ENCODE results near the gene DYNC2H1.
"Not testable (repeated sequence)": the region's sequence is repeated elsewhere in the genome, so short reads cannot be mapped to it uniquely, and the experiment has no call there.

The DYNC2H1 gene

DNA sequence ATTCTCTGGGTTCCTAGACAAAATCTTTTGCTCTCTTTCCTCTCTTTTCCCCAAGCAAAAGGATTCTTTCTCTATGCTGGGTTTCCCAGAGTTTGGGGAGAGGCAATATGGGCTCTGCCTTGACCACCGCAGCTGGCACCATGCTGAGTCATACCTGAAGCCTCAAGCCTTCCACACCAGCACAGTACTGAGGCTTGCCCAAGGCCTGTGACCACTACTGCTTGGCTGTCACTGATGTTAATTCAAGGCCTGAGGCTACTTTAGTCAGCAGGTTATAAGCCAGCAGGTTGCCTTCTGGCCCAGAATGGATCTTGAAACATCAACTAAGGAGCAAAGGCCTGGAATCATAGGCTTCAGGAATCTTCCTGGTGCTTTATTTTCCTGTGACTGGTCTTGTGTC lies 185.3 kb downstream of the DYNC2H1 start:
- FAIRE-seq = no peak

DNA sequence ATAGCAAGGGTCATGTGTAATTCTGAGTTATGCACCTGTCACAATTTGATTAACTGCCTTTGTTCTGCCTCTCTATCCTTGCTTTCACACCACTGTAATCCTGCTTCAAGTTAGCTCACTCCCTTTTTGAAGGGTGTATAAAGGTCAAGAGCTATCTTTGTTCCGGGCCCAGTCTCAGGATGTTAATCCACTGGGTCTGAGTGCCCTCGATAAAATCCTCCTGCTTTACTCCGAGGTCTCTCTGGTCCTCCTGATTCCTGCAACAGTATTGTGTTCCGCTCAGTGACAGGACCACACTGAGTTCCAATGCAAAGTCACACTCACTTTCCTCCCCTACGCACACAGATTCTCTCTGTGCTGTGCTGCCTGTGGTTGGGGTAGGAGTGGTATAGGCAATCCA lies 186.5 kb downstream of the DYNC2H1 start:
- FAIRE-seq = no peak

DNA sequence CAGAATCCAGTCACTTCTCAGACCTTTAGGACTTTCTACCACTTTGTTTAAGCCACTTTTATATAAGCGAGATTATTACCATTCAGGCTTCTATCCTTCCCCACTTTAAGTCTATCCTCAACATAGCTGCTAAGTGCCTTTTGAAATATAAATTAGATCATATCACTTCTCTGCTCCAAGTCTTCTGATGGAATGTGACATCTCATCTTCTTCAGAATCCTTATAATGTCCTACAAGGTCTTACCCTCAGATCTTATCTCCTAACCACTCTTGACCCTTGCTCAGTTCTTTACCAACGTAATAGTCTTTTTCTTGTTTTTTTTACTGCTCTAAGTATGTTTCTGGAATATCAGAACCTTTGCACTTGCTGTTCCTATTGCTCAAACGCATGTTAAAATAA lies 188.7 kb downstream of the DYNC2H1 start:
- FAIRE-seq = no peak

DNA sequence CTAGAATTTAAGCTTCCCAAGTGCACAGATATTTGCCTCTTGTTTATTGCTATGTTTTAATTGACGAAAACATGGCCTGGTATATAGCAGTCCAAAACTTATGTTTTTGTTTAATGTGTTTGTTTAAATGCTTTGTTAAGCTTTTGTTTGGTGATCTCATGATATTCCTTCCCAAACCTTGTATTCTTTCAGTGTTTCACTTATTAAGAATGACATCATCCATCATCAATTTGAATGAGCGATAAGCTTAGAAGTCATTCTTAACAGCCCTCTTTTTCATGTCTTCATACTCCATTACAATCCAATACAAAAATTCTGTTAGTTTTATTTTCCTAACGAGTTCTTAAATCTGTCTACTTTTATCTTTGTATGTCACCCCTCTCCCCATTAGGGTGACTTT lies 206.0 kb downstream of the DYNC2H1 start:
- FAIRE-seq = no peak

DNA sequence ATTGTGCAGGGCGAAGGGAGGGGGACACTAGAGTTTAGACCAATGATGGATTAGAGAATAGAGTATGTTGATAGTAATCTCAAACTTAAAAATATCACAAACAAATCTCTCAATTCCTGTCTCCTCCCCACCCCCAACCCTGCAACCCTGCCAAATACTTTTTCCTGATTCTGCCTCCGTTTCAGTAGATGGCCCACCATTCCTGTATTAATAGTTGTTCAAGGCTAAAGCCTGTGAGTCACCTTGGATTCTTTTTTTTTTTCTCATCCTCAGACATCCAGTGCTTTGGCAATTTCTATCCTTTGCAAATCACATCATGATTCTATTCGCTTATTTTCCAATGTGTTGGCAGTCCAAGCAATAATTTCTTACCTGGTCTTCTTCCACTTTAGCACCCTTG lies 207.9 kb downstream of the DYNC2H1 start:
- FAIRE-seq = no peak

DNA sequence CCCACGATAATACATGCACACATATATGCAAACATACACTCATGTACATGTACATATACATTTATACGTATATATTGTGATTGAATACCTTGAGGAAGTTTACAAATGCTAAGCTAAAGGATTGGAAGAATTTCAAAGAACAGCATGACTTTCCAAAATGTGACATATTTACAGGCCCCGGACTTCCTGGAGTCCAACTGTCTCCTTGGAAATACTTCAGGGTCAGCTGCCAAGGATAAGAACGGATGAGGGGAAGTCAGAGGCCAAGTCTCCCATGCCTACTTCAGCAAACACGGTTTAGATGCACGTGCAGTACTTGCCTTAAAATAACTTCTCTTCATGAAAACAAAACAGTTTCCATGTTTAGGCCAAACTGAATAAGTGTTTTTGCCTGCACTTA lies 213.6 kb downstream of the DYNC2H1 start:
- FAIRE-seq = no peak

DNA sequence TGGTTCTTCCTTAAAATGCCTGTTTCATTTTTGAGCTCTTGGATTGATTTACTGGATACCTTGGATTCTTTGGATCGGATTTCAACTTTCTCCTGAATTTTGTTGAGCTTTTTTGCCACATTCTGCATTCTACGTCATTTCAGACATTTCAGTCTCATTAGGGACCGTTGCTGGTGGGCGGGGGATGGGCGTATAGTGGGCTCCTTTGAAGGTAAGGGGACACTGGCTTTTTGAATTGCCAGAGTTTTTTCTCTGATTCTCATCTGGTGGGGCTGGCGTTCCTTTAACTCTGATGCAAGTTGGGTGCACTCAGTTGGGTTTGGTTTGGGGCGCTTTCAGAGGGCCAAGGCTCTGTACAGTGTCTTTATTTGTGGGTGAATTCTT lies 216.5 kb downstream of the DYNC2H1 start:
- FAIRE-seq = no peak

DNA sequence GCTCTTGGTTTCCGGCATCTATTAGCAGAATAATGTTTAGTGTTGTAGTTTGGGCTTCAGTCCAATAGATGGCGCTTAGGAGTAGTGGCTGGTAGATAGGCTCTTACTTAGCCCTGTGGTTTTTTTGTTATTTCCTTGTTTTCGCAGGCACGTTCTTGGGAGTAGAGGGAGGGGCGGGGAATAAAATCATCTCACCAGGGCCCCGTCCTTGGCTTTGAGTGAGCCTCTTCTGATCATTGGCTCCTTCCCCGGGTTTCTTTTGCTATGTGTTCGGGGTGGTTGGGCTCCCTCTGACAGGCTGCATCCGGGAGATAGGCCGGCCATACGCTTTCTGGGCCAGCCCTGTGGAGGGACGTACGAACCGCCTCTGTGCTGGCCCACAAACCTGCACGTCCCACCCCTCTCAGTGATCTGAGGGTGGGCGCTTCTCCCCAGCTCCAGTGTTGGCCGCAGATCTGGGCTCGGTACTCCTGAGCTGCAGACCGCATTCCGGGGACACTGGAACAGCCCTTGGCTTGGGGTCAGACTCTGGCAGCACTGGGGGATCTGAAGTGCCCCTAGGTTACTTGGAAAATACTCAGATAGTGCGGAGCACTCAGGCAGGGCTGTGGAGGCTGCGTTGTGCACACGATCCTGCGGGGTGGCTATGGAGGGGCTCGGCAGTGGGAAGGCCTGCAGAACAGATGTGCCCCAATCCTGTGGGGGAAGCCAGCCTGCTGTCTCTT lies 217.0 kb downstream of the DYNC2H1 start:
- peak; percentile 37 for FAIRE-seq

DNA sequence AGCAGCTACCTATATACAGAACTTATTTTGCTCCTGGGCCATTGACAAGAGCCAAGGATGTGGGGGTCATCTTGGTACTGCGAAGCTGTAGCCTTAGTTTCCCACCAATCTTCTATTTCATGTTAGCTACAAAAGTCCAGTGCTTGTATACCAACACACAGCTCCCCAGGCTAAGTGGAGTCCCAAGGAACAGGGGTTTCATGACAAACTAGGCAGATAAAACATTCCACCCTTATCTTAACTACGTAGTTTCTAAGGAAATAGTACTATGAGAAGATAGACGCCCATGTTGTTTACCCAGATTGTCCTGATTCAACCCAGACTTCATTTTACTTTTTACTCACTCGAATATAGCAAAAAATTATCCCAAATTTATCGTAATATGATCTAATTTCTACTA lies 218.5 kb downstream of the DYNC2H1 start:
- FAIRE-seq = no peak

DNA sequence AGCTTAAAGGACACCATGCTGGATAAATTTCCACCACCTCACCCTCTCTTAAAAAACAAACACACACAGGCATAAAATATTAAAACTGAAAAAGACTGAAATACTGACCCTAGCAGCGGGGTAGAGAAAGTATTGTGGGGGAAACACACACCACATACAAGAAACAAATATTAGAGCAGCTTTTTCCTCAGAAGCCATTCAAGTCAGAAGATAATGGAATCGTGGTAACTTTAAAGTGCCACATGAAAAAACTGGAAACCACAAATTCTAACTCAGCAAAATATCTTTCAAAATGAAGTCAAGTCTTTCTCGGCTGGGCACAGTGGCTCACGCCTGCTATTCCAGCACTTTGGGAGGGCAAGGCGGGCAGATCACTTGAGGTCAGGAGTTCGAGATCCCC lies 223.2 kb downstream of the DYNC2H1 start:
- no peak for FAIRE-seq

DNA sequence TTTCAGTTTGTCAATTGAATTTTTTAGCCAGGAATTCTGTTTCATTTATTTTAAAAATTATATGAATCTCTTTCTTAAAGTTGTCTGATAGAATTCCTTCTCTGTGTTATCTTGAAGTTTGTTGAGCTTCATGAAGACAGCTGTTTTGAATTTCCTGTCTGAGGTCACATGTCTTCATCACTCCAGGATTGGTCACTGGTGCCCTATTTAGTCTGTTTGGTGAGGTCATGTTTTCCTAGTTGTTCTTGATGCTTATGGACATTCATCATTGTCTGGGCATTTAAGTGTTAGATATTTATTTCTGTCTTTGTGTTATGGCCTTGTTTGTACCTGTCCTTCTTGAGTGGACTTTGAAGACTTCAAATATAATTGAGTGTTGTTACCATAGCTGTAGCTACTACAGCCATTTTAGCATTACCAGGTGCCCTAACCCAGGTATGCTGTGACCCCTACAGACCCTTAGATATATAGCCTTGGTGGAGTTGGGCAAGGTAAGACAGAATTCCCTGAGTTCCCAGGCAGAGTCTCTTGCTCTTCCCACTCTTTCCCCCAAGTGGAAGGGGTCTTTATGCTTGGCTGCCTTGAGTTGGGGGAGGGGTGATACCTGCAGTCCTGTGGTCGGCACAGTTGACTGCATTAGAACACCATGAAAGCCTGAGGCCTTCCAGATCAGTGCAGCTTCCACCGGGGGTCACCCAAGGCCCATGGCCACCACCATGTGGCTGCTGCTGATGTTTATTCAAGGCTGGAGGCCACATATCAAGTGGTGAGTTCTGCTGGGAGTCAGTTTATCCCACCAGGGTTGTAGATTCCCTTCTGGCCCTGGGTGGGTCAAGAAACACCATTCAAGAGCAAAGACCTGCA lies 229.6 kb downstream of the DYNC2H1 start:
- no peak for FAIRE-seq

DNA sequence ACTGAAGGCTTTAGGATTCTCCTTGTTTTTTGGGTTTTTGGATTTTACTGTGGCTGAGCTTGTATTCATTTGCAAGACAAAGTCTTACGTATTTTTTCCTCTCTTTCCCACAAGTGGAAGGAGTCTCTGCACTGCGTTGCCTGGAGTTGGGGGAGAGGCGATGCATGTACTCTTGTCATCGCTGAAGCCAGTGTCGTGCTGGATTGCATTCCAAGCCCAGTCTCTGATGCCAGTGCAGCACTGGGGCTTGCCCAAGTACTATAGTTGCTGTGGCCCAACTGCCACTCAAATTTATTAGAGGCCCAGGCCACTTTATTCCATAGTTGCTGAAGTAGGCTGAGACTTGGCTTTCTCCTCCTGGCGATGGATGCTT lies 230.2 kb downstream of the DYNC2H1 start:
- FAIRE-seq = no peak

DNA sequence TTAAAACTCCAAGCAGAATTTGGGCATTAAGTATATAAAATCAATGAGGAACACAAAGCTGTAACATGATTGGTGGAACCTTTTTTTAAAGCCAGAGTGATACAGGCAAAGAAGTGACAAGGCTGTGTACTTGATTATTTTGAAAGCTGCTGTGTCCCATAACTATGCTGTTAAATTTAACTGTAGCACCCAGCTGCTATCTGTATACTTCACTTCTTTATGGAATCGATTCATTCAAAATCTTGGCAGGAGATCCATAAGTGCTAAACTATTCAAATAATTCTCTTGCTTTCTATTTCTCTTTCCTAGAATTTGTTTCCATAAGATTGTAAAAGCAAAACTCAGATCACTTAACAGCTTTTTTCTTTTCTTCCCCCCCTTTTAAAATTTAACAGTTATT lies 231.7 kb downstream of the DYNC2H1 start:
- no peak for FAIRE-seq

DNA sequence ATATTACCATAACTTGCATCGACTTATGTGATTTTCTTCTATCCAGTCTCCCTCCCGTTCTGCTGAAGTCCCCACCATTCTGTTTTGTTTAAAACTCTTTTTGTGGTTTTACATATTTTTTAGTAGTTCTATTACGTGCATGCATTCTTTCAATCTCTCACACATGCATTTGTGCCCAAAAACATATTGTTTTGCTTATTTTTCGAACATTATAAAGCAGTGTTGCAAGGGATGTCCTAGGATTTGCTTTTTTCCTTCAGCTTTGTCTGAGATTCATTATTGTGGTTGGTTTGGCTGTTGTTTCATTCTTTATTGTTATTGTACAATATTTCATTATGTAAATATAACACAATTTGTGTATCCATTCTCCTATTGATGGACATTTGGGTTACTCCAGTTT lies 235.7 kb downstream of the DYNC2H1 start:
- FAIRE-seq = no peak

DNA sequence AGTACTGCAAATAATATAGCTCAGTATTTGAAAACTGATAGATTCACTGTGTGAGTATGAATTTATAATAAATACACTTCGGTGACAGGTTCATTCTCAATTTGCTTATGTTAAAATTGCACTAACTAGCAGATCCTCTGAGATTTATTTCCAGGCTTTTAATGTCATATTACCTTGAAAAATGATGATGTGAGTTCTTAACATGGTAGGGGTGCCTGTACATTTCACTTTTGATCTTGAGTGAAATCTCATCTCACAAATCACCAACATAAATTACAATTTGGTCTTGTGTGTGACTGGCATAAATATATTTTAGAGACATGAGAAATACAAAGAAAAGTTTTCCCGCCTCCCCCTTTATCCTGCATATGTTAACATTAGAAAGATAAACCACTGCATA lies 240.4 kb downstream of the DYNC2H1 start:
- FAIRE-seq = no peak

DNA sequence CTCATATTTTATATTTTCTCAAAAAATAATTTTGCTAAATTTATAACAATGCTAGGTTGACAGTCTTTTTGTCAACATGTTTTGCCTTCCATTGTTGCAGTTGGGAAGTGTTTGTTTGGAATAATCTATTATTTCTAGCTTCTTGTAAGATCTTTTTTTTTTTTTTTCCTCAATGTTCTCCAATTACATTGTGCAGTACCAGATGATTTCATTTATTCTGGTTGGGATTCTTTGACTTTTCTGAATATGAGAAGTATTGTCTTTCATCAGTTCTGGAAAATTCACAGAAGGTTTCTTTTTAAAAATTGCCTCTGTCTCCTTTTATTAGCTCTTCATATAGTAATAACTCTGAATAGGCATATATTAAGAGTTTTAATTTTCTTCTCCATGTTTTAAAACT lies 245.4 kb downstream of the DYNC2H1 start:
- FAIRE-seq = no peak

DNA sequence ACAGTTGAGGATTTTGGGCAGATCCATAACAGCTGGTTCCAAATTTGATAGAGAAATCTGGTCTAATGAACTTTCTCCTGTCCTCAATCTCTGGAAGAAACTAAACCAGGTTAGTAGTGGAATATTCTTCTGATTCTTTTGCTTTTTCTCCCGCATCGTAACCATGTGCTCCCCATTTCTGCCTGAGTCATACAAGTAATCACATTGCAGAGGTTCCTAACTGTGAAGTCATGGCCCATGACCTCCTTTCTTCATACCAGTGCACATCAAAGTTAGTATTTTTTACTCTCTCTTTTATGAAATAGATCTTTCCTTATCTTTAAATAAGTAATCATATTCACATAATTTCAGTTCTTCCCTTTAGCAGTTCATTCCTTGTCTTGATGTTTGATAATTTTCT lies 249.0 kb downstream of the DYNC2H1 start:
- FAIRE-seq = no peak

DNA sequence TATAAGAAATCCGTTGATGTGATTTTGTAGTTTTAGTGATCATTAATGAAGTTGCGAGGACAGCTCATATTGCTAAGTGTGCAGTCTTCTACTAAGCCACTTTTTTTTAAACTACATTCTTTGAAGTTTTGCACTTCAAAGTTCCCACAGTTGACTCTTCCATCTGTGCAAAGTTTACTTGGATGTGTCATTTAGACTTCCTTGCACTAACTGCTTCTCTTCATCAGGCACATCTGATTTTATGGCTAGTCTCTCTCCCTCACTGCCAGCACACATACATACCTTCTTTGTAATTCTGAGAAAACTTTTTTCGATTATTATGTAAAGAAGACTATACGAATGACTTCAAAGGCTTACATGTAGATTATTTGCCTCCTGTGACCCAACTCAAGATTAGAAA lies 250.0 kb downstream of the DYNC2H1 start:
- FAIRE-seq = no peak

DNA sequence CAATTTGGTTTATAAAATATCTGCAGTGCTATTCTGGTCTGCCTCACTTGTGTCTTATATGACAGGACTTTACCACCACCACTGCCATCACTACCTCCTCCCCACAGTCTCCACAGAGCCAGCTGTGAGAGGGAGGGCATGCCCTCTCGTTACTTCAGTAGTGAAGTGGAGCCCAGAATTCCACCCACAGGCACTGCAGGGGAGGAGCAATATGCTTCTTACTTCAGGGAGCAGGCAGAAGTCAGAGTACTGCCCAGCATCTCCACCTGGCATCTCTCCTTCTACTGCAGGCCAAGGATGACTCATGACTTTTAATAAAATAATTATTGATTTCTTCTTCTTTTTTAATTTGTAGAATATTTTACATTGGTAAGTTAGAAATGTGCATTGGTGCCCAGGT lies 255.5 kb downstream of the DYNC2H1 start:
- FAIRE-seq = no peak

DNA sequence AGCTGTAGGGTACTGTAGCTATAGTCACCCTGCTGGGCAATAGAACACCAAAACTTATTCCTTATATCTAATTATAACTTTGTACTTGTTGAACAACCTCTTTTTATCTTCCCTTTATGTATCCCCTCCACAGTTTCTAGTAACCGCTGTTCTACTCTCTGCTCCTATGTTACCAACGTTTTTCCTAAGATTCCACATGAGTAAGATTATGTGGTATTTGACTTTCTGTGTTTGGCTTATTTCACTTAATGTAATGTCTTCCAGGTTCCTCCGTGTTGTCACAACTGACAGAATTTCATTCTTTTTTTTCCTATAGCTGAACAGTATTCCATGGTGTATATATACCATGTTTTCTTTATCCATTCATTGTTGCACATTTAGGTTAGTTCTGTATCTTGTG lies 258.4 kb downstream of the DYNC2H1 start:
- FAIRE-seq = no peak

DNA sequence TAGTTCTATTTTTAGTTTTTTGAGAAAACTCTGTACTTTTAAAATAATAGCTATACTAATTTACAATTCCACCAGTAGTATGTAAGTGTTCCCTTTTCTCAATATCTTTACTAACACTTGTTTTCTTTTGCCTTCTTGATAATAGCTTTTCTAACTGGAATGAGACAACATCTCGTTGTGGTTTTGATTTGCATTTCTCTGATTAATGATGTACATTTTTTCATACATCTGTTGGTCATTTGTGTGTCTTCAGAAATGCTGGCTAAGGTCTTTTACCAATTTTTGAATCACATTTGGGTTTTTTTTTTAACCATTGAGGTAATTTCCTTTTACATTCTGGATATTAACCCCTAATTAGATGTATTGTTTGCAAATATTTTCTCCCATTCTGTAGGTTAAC lies 258.9 kb downstream of the DYNC2H1 start:
- FAIRE-seq = no peak

DNA sequence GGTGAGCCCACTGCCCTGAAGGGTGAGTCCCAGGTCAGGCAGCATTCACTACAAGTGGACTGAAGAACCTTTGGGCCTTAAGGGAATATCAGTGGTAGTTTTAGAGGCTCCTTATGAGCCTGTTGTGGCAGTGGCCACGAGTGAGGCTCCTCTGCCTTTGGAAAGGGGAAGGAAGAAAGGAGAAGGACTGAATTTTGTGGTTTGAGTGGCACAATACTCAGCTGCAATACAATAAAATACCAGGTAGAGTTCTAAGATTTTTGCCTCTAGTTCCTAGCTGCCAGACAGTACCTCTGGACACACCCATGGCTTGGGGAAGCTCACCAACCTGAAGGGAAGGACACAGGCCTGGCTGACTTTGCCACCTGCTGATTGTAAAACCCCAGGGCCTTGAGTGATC lies 260.9 kb downstream of the DYNC2H1 start:
- no peak for FAIRE-seq

DNA sequence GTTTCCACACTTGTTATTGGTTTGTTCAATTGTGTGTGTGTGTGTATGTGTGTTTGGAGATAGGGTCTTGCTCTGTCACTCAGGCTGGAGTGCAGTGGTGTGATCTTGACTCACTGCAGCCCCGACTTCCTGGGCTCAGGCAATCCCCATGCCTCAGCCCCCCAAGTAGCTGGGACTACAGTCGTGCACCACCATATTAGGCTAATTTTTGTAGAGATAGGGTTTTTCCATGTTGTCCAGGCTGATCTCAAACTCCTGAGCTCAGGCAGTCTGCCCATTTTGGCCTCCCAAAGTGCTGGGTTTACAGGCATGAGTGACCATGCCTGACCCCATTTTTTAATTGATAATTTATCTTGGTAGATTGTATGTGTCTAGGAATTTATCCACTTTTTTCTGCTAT lies 263.7 kb downstream of the DYNC2H1 start:
- FAIRE-seq = no peak

DNA sequence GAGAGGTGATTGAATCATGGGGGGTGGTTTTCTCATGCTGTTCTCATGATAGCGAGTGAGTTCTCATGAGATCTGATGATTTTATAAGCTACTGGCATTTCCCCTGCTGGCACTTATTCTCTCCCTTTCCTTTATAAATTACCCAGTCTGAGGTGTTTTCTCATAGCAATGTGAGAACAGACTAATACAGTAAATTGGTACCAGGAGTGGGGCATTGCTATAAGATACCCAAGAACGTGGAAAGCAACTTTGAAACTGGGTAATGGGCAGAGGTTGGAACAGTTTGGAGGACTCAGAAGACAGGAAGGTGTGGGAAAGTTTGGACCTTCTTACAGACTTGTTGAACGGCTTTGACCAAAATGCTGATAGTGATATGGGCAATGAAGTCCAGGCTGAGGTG lies 265.0 kb downstream of the DYNC2H1 start:
- not testable (repeated sequence) for FAIRE-seq

DNA sequence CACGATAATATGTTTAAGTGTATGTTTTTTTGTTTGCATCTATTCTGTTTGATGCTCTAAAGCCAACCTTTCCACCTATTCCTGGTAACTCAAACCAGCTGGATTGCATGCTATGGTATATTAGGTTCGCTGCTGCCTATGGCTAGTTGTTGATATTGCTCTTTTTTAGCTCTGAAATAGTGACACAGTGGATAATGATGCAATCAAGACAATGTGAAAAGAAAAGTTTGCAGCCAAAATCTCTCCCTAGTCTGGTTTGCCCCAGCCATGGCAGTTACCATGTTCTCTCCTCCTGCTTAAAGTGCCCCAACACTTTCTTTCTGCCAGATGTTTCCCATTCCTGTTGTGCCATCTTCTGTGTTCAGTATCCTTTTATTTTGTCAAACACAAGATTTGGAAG lies 269.7 kb downstream of the DYNC2H1 start:
- no peak for FAIRE-seq
